ENCODE results near the gene IGSF23. TPM values are rescaled to one million over a fixed set of nuclear protein-coding genes. Genes with fewer than 3 reads are reported as not detected.

IGSF23 gene
- total and polyA plus RNA-seq, 2 of the 13 experiments (the other 11 are each of a cell fraction or from before 2014, with no cell fraction given), result 2.3 to 8.8 TPM

GRCh38 chr19:44571830-44572580, 41.4 kb upstream of the IGSF23 start (continued):
- TF ChIP-seq ZNF652 (CRISPR knock-in tag; IDR thresholded peaks at IDR 0.05; ENCODE audit: borderline replicate concordance, low read depth) (no peak), STAT5B (CRISPR knock-in tag; IDR thresholded peaks at IDR 0.05) (no peak), RFXAP (CRISPR knock-in tag; IDR thresholded peaks at IDR 0.05; ENCODE audit: borderline replicate concordance) (0 out of 2 replicates have a peak, but pooled peaks have one; percentile 36), HDAC2 (CRISPR knock-in tag; IDR thresholded peaks at IDR 0.05) (peak; percentile 52), REPIN1 (CRISPR knock-in tag; IDR thresholded peaks at IDR 0.05; ENCODE audit: borderline replicate concordance, low read depth) (no peak), ISL2 (CRISPR knock-in tag; IDR thresholded peaks at IDR 0.05) (peak; percentile 59), SNAPC5 (CRISPR knock-in tag; IDR thresholded peaks at IDR 0.05; ENCODE audit: borderline replicate concordance) (no peak), MNT (IDR thresholded peaks at IDR 0.05) (no peak), ZNF30 (CRISPR knock-in tag; IDR thresholded peaks at IDR 0.05) (no peak), ZNF264 (CRISPR knock-in tag; IDR thresholded peaks at IDR 0.05) (no peak), ARID5B (CRISPR knock-in tag; IDR thresholded peaks at IDR 0.05) (peak; percentile 51), ZNF878 (CRISPR knock-in tag; IDR thresholded peaks at IDR 0.05) (no peak), ZNF343 (CRISPR knock-in tag; IDR thresholded peaks at IDR 0.05) (no peak), TFAP4 (IDR thresholded peaks at IDR 0.05; ENCODE audit: borderline replicate concordance, low read depth) (0 out of 2 replicates have a peak, but pooled peaks have one; percentile 21), HIVEP1 (CRISPR knock-in tag; IDR thresholded peaks at IDR 0.05) (no peak), SOX6 (IDR thresholded peaks at IDR 0.05) (no peak), SOX6 (CRISPR knock-in tag; IDR thresholded peaks at IDR 0.05) (peak; percentile 42; the same call in 1 of the 2 replicates), ZNF44 (CRISPR knock-in tag; IDR thresholded peaks at IDR 0.05) (no peak), ZNF468 (CRISPR knock-in tag; IDR thresholded peaks at IDR 0.05) (no peak), GABPB1 (CRISPR knock-in tag; IDR thresholded peaks at IDR 0.05) (0 out of 2 replicates have a peak, but pooled peaks have one; percentile 21), ZFP36L1 (CRISPR knock-in tag; IDR thresholded peaks at IDR 0.05) (no peak), YEATS4 (CRISPR knock-in tag; IDR thresholded peaks at IDR 0.05; ENCODE audit: borderline replicate concordance) (0 out of 2 replicates have a peak, but pooled peaks have one; percentile 25), HOXA9 (CRISPR knock-in tag; IDR thresholded peaks at IDR 0.05; ENCODE audit: borderline replicate concordance) (no peak)
